PC-9 (cell line): ENCODE data around the gene IL10RA. TPM values are rescaled to one million over a fixed set of nuclear protein-coding genes. Genes with fewer than 3 reads are reported as not detected.

Source experiments
- BruUV-seq: library from RNA; stranded (reverse); fragments of 400-500 nt; replicated peaks from 2 replicates; lab custom pipeline; 2021; lab: Mats Ljungman, UMichigan
- CTCF ChIA-PET: fragments of 300-600 bp; sonication (Branson Sonifier 250); formaldehyde crosslinking; loops from one replicate; lab custom pipeline; 2022; ENCODE audit warnings: antibody characterized with exemption; lab: Charles Lee
- POLR2A ChIA-PET: fragments of 300-600 bp; sonication (Branson Sonifier 250); formaldehyde crosslinking; loops from one replicate; lab custom pipeline; 2022; ENCODE audit warnings: antibody characterized with exemption; ENCODE audit not compliant: unreplicated experiment; lab: Charles Lee
- DNase-seq, 2 experiments: peaks; one replicate each; pipeline versions ENCODE4 v3.0.0 to v3.0.0-alpha.2; 2015 to 2022; ENCODE audit warnings: mixed read lengths in 1 of 2
- H2AFZ ChIP-seq: fragments of 200-600 bp; sonication (generic); 2 replicates; pipeline ENCODE4 v1.8.1; 2017; ENCODE audit warnings: antibody characterized with exemption
- H3F3A ChIP-seq: fragments of 200-600 bp; sonication (generic); 2 replicates; pipeline ENCODE4 v1.8.1; 2017; ENCODE audit warnings: antibody characterized with exemption, mild to moderate bottlenecking, low read depth; ENCODE audit not compliant: insufficient read depth
- H3K27ac ChIP-seq: fragments of 200-600 bp; sonication (generic); 2 replicates; pipeline ENCODE4 v1.6.1; 2016; ENCODE audit warnings: mixed run types
- H3K27me3 ChIP-seq: fragments of 200-600 bp; sonication (generic); 2 replicates; pipeline ENCODE4 v1.6.1; 2016; ENCODE audit warnings: low read depth, mixed run types; ENCODE audit not compliant: insufficient read depth
- H3K36me3 ChIP-seq: fragments of 200-600 bp; sonication (generic); 2 replicates; pipeline ENCODE4 v1.6.1; 2016; ENCODE audit warnings: low read depth, mixed run types
- H3K4me1 ChIP-seq: fragments of 200-600 bp; sonication (generic); replicated peaks from 2 replicates; pipeline ENCODE4 v1.6.1; 2016; ENCODE audit warnings: mixed run types; ENCODE audit not compliant: insufficient read depth
- H3K4me2 ChIP-seq: fragments of 200-600 bp; sonication (generic); 2 replicates; pipeline ENCODE4 v1.6.1; 2017; ENCODE audit warnings: mixed run types
- H3K4me3 ChIP-seq: fragments of 200-600 bp; sonication (generic); 2 replicates; pipeline ENCODE4 v1.6.1; 2016; ENCODE audit warnings: mixed run types
- H3K79me2 ChIP-seq: fragments of 200-600 bp; sonication (generic); 2 replicates; pipeline ENCODE4 v1.6.1; 2017; ENCODE audit warnings: low read depth, mixed run types
- H3K9me2 ChIP-seq: fragments of 200-600 bp; sonication (generic); 2 replicates; pipeline ENCODE4 v1.8.1; 2017; ENCODE audit warnings: mild to moderate bottlenecking; ENCODE audit not compliant: insufficient read depth
- H3K9me3 ChIP-seq: fragments of 200-600 bp; sonication (generic); 2 replicates; pipeline ENCODE4 v1.8.1; 2016; ENCODE audit warnings: low read depth; ENCODE audit not compliant: insufficient read depth
- H4K20me1 ChIP-seq: fragments of 200-600 bp; sonication (generic); 2 replicates; pipeline ENCODE4 v1.8.1; 2017; ENCODE audit not compliant: insufficient read depth
- CTCF ChIP-seq: fragments of 200-600 bp; sonication (generic); conservative IDR thresholded peaks from 2 replicates; pipeline ENCODE4 v1.6.1; 2017; ENCODE audit warnings: mixed run types, antibody characterized with exemption, mild to moderate bottlenecking, moderate library complexity
- EZH2 ChIP-seq: fragments of 200-600 bp; sonication (generic); IDR thresholded peaks from 2 replicates; pipeline ENCODE4 v1.8.0; 2017; ENCODE audit warnings: antibody characterized with exemption, low read depth
- intact Hi-C: fragments of 100-400 bp; cut with micrococcal nuclease; formaldehyde crosslinking; loops from one replicate; pipeline ENCODE4 v1.10.0; 2022; ENCODE audit not compliant: unreplicated experiment
- total RNA-seq: library from RNA; stranded (reverse); gene quantifications from 2 replicates; pipeline ENCODE4 v1.2.3, GENCODE V29; 2021

Gene IL10RA
- total RNA-seq, 1 experiment from 2014 or later = not detected

GRCh38 chr11:118017111-118017510, 30.9 kb downstream of the IL10RA start:
- no peak overlapping the region for H3K4me3 ChIP-seq
- H3K27me3 ChIP-seq = peaks cover 72% of the 10 kb centered on the region
- no peaks in the 10 kb centered on the region for H3F3A ChIP-seq
- TF ChIP-seq CTCF (no peak), EZH2 (no peak)
- H3K9me3 ChIP-seq = no peaks in the 10 kb centered on the region; the same call in 1 of the 2 replicates
- no peak overlapping the region for H2AFZ ChIP-seq
- ChIA-PET POLR2A (no interaction called here), CTCF (no interaction called here)
- intact Hi-C loops = no loop called here
- no peaks in the 10 kb centered on the region for H3K9me2 ChIP-seq
- H3K4me1 ChIP-seq = no peaks in the 10 kb centered on the region
- DNase-seq = no peak
- H4K20me1 ChIP-seq = 0 out of 2 replicates have a peak, but pooled peaks cover 5% of the 10 kb centered on the region
- no peak overlapping the region for H3K27ac ChIP-seq
- H3K79me2 ChIP-seq = no peaks in the 10 kb centered on the region
- H3K36me3 ChIP-seq = no peaks in the 10 kb centered on the region
- no peak overlapping the region for H3K4me2 ChIP-seq
- BruUV-seq = no TSS peak

- BruUV-seq = no TSS peak
- CTCF ChIA-PET = no interaction called here
- intact Hi-C loops = no loop called here
- no peaks in the 10 kb centered on the region for H3K79me2 ChIP-seq
- no peak for TF ChIP-seq CTCF
- TF ChIP-seq EZH2 = no peak
- H3K27ac ChIP-seq = no peak overlapping the region
- no peaks in the 10 kb centered on the region for H3K4me1 ChIP-seq
- no peaks in the 10 kb centered on the region for H3K36me3 ChIP-seq
- no peaks in the 10 kb centered on the region; the same call in 1 of the 2 replicates for H3K9me3 ChIP-seq
- POLR2A ChIA-PET = no interaction called here
- H2AFZ ChIP-seq = no peak overlapping the region
- H4K20me1 ChIP-seq = 0 out of 2 replicates have a peak, but pooled peaks cover 5% of the 10 kb centered on the region
- no peak overlapping the region for H3K4me2 ChIP-seq
- H3K4me3 ChIP-seq = no peak overlapping the region
- peaks cover 72% of the 10 kb centered on the region for H3K27me3 ChIP-seq
- H3K9me2 ChIP-seq = no peaks in the 10 kb centered on the region
- DNase-seq = no peak
- H3F3A ChIP-seq = no peaks in the 10 kb centered on the region
These were observed 31.6 kb downstream of the IL10RA start for GRCh38 chr11:118017631-118018315.

- H3K27ac ChIP-seq = no peak overlapping the region
- TF ChIP-seq CTCF = no peak
- no peak for TF ChIP-seq EZH2
- no peak overlapping the region for H3K4me2 ChIP-seq
- CTCF ChIA-PET = no interaction called here
- peaks cover 71% of the 10 kb centered on the region for H3K27me3 ChIP-seq
- 0 out of 2 replicates have a peak, but pooled peaks cover 5% of the 10 kb centered on the region for H4K20me1 ChIP-seq
- intact Hi-C loops = no loop called here
- H2AFZ ChIP-seq = no peak overlapping the region
- no peaks in the 10 kb centered on the region for H3K4me1 ChIP-seq
- no peaks in the 10 kb centered on the region for H3F3A ChIP-seq
- H3K9me3 ChIP-seq = no peaks in the 10 kb centered on the region; the same call in 1 of the 2 replicates
- H3K79me2 ChIP-seq = no peaks in the 10 kb centered on the region
- POLR2A ChIA-PET = no interaction called here
- BruUV-seq = no TSS peak
- no peaks in the 10 kb centered on the region for H3K36me3 ChIP-seq
- H3K9me2 ChIP-seq = no peaks in the 10 kb centered on the region
- no peak overlapping the region for H3K4me3 ChIP-seq
- no peak for DNase-seq
These were observed 32.2 kb downstream of the IL10RA start for GRCh38 chr11:118018401-118018800.
